Measurements from ENCODE around the gene PKD1. TPM values are rescaled to one million over a fixed set of nuclear protein-coding genes. Genes with fewer than 3 reads are reported as not detected.
A peak's percentile ranks its signal among the peaks of the same experiment; 100 is the strongest.

Gene PKD1
- total RNA-seq, 4 donors from 2014 or later: 168 to 376 (median 339) TPM

DNA sequence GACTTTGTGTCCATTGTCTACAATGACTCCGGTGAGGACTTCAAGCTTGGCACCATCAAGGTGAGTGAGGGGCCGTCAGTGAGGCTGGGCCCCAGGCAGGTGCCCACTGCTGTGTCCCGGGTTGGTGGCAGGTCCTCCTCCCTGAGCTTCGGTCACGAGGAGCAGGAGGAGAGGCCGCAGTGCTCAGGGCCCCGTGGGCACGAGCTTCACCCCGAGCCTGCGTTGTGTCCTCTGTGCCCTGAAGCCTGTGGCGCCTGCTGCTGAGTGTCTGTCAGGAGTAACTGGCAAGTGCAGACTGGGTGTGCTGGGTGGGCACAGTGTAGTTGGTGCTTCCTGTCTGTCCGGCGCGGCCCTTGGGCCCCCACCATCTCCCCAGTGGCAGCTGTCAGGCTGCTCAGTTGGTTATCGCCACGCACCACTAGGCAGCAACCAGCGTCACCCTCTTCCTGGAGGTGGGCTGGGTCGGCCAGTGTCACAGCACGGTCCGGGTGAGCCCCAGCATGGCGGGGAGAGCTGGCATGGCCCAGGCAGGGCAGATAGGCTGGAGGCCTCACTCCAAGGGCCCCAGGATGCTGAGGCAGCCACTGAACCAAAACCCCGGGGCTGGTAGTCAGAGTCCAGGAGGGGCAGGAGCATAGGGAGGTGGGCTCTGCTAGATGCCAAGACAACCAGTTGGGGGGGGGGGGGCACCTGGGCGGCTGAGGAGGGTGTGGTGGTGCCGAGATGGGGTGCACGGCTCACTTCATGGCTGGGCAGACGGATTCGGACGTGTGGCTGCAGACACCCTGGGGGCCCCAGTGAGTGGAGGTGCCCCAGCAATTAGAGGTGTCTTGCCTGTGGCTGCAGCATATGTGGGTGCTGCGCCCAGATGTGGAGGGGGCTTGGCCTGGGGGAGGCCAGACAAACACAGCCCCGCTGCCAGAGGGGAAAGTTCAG, 48.6 kb downstream of the PKD1 start:
- in situ Hi-C loops (cut with MboI; ENCODE audit: low sequenced_read_pairs in 4 of 4) (no loop called here), intact Hi-C loops (cut with DNase I; ENCODE audit: low total_unique reads) (no loop called here)
- peaks cover 0 to 80% of the 10 kb centered on the region in 2 donors for H3K36me3 ChIP-seq
- peaks cover 0 to 10% of the 10 kb centered on the region in 2 donors for H3K4me1 ChIP-seq
- H3K27me3 ChIP-seq: no peaks in the 10 kb centered on the region
- DNase-seq (no peak), ATAC-seq (no peak)
- H3K4me3 ChIP-seq: no peak overlapping the region
- peak overlapping the region in 1 of 4 donors; percentile 18 for H3K27ac ChIP-seq
- no peak for TF ChIP-seq POLR2A (IDR thresholded peaks at IDR 0.05)
- TF ChIP-seq, protein P1, sequence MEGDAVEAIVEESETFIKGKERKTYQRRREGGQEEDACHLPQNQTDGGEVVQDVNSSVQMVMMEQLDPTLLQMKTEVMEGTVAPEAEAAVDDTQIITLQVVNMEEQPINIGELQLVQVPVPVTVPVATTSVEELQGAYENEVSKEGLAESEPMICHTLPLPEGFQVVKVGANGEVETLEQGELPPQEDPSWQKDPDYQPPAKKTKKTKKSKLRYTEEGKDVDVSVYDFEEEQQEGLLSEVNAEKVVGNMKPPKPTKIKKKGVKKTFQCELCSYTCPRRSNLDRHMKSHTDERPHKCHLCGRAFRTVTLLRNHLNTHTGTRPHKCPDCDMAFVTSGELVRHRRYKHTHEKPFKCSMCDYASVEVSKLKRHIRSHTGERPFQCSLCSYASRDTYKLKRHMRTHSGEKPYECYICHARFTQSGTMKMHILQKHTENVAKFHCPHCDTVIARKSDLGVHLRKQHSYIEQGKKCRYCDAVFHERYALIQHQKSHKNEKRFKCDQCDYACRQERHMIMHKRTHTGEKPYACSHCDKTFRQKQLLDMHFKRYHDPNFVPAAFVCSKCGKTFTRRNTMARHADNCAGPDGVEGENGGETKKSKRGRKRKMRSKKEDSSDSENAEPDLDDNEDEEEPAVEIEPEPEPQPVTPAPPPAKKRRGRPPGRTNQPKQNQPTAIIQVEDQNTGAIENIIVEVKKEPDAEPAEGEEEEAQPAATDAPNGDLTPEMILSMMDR (IDR thresholded peaks at IDR 0.05 in 4 of 5, conservative IDR thresholded peaks at IDR 0.05 in 1 of 5): no peak
- H3K9me3 ChIP-seq: no peaks in the 10 kb centered on the region

DNA sequence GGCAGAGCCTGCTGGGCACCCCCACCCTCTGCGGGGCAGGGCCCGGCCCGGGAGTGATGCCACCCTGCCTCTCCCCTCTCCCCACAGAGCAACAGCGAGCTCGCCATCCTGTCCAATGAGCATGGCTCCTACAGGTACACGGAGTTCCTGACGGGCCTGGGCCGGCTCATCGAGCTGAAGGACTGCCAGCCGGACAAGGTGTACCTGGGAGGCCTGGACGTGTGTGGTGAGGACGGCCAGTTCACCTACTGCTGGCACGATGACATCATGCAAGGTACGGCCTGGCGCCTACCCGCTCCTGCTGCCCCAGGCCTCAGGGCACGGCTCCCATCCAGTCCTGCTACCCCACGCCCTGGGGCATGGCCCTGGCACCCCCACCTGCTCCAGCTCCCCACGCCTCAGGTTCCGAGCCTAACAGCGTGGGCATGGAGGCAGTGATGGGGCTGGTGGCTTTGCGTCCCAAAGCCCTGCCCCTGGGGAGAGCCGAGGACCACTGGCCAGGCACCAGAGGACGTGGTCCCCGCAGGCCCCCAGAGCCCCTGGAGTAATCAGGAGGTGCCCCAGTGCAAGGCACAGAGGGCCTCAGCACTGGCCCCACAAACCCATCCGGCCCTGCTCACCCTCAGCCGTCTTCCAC, 49.5 kb downstream of the PKD1 start:
- in situ Hi-C loops (cut with MboI; ENCODE audit: low sequenced_read_pairs in 4 of 4) (no loop called here), intact Hi-C loops (cut with DNase I; ENCODE audit: low total_unique reads) (no loop called here)
- H3K27me3 ChIP-seq: no peaks in the 10 kb centered on the region
- peaks cover 0 to 10% of the 10 kb centered on the region in 2 donors for H3K4me1 ChIP-seq
- no peak overlapping the region for H3K4me3 ChIP-seq
- H3K36me3 ChIP-seq: peaks cover 0 to 82% of the 10 kb centered on the region in 2 donors
- ATAC-seq: no peak
- no peaks in the 10 kb centered on the region for H3K9me3 ChIP-seq
- no peak for TF ChIP-seq POLR2A (IDR thresholded peaks at IDR 0.05)
- TF ChIP-seq, protein P1 (IDR thresholded peaks at IDR 0.05 in 4 of 5, conservative IDR thresholded peaks at IDR 0.05 in 1 of 5): no peak
- DNase-seq: no peak
- H3K27ac ChIP-seq: no peak overlapping the region

DNA sequence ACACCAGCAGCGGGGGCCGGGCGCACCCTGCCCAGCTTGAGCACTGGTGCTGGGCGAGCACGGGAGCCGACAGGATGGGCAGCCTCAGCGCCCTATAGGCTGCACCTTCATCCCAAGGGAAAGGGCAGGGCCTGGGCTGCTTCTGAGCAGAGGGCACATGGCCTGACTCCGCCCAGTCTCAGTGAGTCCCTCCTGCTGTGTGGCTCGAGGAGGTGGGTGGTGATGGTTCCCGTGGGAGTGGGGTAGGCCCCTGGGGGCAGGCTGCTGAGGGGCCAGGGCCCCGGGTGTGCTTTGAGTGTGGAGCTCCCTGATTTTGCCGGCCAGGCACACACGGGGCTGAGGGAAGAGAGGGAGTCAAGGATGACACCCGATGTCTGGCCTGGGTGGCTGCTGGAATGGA, 50.0 kb downstream of the PKD1 start:
- Histone ChIP-seq H3K4me1 (peaks cover 0 to 9% of the 10 kb centered on the region in 2 donors), H3K27me3 (no peaks in the 10 kb centered on the region), H3K36me3 (peaks cover 0 to 82% of the 10 kb centered on the region in 2 donors), H3K9me3 (no peaks in the 10 kb centered on the region), H3K27ac (no peak overlapping the region), H3K4me3 (no peak overlapping the region)
- intact Hi-C loops (cut with DNase I; ENCODE audit: low total_unique reads): no loop called here
- no peak for TF ChIP-seq POLR2A (IDR thresholded peaks at IDR 0.05)
- TF ChIP-seq, protein P1 (IDR thresholded peaks at IDR 0.05 in 4 of 5, conservative IDR thresholded peaks at IDR 0.05 in 1 of 5): no peak
- in situ Hi-C loops (cut with MboI; ENCODE audit: low sequenced_read_pairs in 4 of 4): no loop called here
- no peak for DNase-seq
- ATAC-seq: no peak

DNA sequence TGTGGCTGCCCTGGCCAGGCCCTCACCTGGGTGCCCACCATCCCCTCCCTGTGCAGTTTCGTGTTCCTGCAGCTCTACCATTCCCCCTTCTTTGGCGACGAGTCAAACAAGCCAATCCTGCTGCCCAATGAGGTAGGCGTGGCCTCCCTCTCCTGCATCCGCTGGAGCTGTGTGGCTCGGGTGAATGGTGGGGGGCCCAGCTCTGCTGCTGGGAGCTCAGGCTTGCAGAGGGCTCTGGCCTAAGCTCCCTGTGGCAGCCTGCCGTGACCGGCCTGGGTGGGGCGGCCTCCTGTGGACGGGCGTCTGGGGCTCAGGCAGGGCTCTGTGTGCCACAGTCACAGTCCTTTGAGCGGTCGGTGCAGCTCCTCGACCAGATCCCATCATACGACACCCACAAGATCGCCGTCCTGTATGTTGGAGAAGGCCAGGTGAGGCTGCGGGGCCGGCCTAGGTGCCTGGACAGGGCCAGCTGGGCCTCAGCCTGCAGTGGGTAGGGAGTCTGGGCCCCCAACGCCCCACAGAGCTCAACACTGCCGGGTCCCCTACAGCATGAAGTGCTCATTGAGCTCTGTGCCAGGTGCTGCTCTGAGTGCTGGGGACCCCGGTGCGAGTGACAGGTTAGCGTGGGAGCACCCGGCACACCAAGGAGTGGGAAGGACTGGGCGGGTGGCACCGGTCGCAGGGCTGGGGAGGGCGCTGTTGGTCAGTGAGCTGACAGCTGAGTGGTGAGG, 50.6 kb downstream of the PKD1 start:
- peaks cover 0 to 84% of the 10 kb centered on the region in 2 donors for H3K36me3 ChIP-seq
- H3K27ac ChIP-seq: no peak overlapping the region
- DNase-seq (no peak), ATAC-seq (no peak)
- in situ Hi-C loops (cut with MboI; ENCODE audit: low sequenced_read_pairs in 4 of 4) (no loop called here), intact Hi-C loops (cut with DNase I; ENCODE audit: low total_unique reads) (no loop called here)
- H3K4me3 ChIP-seq: no peak overlapping the region
- no peaks in the 10 kb centered on the region for H3K27me3 ChIP-seq
- peaks cover 0 to 2% of the 10 kb centered on the region in 2 donors for H3K4me1 ChIP-seq
- TF ChIP-seq, protein P1 (IDR thresholded peaks at IDR 0.05 in 4 of 5, conservative IDR thresholded peaks at IDR 0.05 in 1 of 5): no peak
- TF ChIP-seq POLR2A (IDR thresholded peaks at IDR 0.05): no peak
- no peaks in the 10 kb centered on the region for H3K9me3 ChIP-seq
